Articular chondrocyte of knee joint (primary cell): Measurements from ENCODE around the gene ZNF800. TPM values are rescaled to one million over a fixed set of nuclear protein-coding genes. Genes with fewer than 3 reads are reported as not detected.

Experiments
- total RNA-seq: library from RNA; depleted of rRNA; stranded (reverse); fragments of >200 nt; gene quantifications from 2 replicates; pipeline ENCODE4 v1.2.3, GENCODE V29; 2012

The ZNF800 gene, protein sequence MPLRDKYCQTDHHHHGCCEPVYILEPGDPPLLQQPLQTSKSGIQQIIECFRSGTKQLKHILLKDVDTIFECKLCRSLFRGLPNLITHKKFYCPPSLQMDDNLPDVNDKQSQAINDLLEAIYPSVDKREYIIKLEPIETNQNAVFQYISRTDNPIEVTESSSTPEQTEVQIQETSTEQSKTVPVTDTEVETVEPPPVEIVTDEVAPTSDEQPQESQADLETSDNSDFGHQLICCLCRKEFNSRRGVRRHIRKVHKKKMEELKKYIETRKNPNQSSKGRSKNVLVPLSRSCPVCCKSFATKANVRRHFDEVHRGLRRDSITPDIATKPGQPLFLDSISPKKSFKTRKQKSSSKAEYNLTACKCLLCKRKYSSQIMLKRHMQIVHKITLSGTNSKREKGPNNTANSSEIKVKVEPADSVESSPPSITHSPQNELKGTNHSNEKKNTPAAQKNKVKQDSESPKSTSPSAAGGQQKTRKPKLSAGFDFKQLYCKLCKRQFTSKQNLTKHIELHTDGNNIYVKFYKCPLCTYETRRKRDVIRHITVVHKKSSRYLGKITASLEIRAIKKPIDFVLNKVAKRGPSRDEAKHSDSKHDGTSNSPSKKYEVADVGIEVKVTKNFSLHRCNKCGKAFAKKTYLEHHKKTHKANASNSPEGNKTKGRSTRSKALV
- 26.0 and 30.1 TPM in 2 replicates for total RNA-seq

DNA sequence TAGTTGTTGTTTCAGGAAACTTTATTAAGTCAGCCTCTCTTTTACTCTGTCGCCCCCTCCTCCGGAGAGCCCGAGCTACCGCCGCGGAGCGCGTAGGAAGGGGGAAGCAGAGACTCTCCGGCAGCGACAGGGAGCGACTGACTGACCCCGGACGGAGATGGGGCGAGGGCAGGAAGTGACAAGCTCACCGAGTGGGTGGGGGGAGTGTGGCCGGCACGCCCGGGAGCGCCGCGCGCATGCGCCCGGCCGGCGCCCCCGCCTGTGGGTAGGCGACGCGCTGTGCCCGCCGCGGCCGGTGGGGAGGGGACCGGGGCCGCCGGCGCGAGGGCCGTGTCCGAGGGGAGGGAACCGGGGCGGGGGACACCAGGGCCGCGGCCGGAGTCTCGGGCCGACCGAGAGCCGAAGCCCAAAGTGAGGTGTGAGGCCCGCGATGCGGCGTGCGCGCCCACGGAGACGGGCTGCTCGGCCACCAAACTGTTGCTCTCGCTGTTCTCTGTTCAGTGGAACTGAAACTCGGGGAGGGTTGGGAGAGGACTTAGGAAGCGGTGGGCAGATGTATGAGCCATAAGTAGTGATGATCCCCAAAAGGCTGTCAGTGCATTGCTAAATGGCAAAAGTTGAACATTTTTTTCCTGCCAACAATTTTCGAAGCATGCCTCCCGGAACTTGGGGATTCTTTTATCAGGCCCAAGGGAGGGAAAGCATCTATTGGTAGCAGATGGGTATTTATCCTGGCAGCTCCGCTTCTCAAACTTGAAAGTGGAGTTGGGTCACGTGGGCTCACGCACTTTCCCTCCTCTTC lies at the start of gene ZNF800:
TSS of gene ZNF800 (minus strand) at position 143 of the 802 bp plus-strand sequence. CDS start 1,151 bp downstream, outside the sequence.

Other genes with a start within 250 kb of the ZNF800 start
- gene GRM8, start 139.8 kb downstream of the ZNF800 start, total RNA-seq = not detected in 2 replicates
- 19.2 and 22.3 TPM in 2 replicates for gene GCC1, start 192.9 kb upstream of the ZNF800 start, total RNA-seq
- 147 and 155 TPM in 2 replicates for gene ARF5, start 195.7 kb upstream of the ZNF800 start, total RNA-seq
- 2.7 and 3.1 TPM in 2 replicates for gene FSCN3, start 201.0 kb upstream of the ZNF800 start, total RNA-seq
- not detected in 2 replicates for gene PAX4, start 225.4 kb upstream of the ZNF800 start, total RNA-seq